T-helper 9 cell (primary cell): ENCODE data around the gene SNN.

ENCODE experiments used
- DNase-seq: peaks from one replicate; pipeline ENCODE4 v3.0.0-alpha.2; 2020

Gene SNN

DNA sequence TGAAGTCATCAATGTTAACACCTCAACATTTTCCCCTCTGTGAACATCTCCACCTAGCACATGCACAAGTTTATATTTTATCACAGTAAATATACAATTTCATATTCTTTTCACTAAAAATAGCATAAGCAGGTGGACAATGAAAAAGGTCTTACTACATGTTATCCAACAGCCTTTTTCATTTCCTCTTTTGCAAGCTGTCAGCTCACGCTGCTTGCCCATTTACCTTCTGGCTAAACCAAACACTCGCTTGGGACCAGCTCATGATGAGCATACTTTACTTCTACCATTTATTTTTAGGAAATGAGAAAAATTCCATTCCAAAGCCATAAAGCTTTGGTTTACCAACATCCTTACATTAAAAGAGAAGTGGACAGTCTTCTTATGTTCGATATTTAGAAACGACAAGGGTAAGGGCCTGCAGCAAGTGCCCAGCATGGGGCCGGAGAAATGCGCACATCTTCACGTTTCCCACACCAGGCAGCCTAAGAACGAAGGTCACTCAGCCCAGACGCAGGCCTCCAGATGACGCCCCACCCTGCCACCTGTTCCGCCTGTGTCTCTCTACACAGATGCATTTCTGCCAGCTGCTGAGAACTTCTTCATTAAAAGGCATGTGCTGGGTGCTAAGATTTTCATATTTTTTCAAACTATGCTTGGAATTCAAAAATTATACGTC is 13.9 kb downstream of the SNN start:
- no peak for DNase-seq

DNA sequence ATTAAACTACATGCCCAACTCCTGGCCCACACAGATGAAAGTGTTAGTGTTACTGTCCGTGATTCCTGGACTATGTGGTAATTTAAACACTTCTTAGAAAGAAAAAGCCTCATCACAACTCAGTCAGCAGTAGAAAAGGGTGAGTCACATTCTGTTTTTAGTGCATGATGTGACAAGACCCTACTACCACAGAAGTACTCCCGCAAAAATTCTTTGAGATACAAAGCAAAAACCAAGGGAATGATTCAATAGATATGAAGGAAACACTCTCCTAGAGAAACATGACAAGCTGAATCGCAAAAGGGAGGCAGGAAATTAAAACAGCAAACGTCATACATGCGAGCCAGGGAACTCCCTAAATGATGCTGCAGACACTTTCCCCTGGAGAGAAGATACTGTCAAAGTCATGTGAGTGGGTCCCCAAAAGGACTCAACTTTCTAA is 14.4 kb downstream of the SNN start:
- DNase-seq, result no peak

DNA sequence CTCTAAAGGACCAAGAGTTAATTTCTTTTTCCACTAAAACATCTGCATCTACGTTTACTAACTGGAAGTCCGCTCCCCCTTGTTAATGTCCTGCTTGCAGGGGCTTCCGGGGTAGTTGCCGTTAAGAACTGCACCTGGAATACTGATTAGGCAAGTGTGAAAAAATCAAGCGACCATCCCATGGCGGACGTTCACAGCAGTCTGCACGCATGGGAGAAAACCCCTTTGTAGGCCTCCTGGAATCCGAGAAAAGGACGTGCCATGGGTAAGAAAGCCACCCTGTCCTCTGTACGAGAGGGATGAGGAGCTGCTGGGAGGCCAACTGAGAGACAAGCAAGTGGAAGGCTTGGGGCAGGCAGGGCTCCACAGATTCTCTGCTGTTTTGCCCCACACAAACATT is 14.9 kb downstream of the SNN start:
- no peak for DNase-seq

DNA sequence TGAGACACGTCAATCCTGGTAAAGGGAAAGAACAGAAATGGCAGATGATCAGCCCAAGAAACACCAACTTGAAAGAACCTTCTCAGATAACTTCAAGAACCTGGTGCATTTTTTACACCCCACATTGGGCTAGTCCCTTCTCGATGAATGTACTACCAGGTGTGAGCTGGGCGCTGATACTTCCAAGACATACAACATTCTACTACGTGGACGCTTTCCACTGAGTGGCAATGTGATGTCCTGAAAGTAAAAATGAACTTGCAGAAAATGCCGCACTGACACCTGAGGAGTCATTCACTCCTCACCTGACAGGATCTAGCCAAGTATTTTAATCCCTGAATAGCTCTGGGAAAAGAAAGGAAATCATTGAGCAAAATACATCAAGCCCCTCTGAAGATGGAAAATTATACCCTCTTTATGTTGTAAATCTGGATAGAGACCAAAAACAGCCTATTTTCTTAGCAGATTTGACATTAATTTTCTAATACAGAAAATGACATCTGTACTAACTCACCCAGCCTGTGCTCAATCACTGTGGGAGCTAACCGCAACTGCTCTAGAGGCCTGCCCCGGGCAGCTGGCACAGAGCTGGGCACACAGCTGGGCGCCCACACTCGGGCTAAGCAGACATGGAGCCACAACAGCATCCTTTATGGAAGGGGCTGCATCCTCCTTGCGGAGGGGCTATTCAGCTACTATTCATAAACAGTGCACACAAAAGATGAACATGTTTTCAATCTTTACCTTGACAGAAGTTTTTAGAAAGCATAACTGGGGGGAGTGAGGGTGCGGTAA is 16.2 kb downstream of the SNN start:
- no peak for DNase-seq

DNA sequence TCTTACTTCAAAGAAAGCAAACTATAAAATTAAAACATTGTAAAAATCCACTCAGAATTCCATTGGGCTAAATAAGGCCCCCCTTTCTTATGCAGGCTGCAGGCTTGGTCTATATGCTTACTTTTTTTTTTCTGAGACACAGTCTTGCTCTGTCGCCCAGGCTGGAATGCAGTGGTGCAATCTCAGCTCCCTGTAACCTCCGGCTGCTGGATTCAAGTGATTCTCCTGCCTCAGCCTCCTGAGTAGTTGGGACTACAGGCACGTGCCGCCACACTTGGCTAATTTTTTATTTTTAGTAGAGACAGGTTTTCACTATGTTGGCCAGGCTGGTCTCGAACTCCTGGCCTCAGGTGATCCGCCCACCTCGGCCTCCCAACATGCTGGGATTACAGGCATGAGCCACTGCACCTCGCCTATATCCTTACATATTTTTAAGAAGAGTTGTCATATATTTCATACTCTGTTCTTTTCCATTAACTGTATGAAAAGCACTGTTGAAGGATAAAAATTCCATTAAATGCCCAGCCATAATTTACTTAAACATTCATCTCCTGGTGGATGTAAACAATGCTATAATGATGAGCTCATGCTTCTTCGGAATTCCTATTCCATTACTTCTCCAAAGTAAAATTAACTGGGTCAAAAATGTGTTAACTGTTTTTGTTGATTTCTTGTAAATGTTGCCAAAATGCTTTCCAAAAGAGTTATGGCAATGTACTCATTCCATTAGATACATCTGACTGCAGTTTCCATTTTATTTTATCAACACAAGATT is 17.8 kb downstream of the SNN start:
- no peak for DNase-seq

DNA sequence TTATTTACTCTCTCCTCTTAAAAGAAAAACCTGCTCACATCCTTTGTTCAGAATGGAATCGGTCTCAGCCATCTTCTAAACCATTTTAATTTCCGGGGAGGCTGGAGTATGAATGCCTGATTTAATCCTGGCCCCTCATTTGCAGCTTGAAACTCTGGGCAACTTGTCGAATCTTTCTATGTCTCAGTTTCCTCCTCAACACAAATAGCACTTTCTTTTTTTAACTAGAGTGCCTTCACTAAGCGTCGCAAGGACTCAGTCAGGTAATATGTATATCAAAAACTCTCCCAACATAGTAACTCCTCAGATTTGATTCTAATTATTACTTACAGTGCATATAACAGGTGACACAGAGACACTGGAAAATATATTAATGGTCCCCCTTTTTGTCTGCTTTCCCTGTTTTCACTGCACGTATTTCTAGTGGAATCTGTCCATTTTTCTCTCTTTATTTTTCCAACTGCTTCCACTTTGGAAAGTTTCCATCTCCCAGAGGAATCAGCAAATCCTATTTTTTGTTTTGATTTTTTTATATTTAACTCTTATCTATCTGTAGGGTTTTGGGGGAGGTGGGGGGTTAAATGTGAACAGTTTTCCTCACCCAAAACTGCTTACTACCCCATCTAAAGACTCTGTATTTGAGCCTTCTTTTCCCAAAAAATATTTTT is 18.6 kb downstream of the SNN start:
- no peak for DNase-seq

DNA sequence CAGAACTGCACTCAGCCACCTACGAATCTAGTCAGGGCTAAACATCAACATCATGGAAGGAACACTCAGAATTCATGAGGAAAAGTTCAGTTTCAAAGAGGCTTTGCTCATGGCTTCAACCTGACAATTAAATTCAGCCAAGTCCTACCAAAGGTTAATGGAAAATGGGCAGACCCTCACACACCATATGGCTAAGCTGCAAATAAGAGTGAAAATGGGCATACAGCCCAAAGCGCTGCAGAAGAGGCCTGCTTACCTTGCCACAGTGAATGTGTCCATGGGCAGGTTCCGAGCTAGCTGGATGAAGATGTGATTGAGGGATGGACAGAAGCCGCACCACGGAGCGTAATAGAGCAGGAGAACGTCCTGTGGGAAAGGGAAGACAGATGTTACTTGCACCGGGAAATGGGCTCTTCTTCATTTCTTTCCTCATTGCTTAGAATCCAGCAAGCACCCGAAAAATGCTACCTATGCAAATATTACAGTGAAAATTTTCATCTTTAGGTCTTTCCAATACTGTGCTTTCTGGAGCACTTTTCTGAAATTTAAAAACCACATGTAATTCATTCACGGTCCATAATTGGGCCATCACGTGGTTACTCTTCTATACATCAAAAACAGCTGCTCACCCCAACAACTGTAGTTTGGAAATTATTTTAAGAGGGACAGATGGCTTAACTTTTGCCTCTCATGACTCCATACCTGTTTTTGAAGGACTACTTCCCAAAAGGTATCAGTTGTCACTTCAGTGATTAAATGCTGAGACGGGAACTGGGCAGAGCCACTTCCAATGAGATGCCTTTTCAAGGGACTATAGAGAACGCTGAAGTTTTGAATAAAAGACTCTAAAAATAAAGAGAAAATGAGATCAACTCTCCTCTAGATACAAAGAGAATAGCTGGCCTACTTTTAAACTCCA is 19.6 kb downstream of the SNN start:
- no peak for DNase-seq

DNA sequence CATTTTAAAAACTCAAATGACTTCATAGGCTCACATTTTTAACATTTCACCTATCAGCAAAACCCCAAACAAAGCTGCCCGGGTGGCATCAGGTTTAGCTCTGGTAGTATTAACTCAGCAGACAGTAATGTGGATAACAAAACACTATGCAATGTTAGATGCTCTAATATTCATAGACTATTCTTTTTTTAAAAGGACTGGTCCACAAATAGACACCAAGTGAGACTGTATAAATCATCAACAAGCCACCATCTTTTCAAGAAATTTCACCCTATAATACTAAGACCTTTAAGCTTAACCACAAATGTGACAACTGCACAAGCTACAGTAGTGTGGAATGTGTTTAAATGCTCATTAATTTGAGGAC is 20.2 kb downstream of the SNN start:
- DNase-seq, result no peak

DNA sequence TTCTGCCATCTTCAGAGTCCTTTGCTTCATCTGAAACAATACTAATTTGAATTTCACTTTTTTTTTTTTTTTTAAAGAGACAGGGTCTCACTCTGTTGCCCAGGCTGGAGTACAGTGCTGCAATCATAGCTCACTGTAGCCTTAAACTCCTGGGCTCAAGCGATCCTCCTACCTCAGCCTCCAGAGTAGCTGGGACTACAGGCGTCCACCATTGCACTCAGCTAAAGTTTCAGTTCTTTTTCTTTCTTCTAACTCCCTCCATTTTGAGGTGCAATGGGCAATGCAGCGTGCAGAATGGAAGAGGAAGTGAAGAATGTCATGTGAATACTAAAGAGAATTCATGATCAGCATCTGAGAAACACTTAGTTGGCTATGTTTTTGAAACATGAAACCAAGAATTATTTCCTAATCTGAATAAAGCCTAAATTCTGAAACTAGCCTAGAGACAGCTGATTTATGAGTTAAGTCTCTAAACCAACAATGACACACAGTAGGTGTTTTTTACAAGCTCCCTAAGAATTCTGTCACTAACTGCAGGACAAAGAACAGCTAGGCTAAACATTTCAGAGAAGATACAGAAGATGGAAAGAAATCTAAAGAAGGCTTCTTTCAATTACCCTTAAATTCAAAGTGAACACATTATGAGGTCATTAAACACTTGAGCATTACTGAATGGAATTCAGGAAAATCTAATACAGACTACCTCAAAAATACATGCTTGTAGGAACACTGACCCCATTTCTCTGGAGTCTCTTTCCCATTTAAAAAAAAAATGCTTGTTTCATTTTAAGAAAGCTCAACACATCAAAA is 21.0 kb downstream of the SNN start:
- DNase-seq, result no peak

DNA sequence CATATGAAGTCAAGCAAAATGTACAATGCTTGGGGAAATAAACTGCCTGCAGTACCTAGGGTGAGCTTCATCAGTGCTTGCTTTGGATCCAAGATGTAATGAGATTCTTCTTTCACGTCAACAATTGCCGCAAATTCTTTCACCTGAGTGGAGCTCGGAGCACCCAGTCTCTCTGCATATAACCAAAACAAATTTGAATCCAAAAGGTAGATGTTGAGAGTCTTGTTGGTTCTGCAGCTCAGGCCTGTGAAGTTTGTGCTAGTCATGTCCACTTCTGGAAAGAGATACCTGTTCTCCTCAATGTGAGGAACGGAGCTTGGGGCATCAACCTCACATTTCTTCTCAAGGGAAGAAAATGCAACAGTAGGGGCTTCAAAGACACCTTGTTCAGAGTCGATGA is 23.0 kb downstream of the SNN start:
- no peak for DNase-seq

DNA sequence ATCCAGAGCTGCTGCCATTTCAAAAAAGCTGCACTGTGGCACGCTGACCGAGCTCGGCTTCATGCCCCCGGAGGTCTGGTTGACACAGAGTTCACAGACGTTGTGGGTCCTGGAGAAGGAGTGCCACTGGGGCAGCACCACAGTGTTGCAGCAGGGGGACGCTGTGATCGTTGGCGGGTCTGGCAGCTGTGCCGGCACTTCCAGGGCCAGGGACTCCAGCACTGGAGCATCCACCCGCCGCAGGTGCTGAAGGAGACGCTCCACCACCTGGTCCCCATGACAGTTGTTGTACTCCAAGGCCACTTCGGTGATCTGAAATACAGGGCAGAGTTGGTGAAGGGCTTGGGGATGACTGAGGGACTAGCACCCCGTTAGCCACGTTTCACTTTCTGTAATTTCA is 23.5 kb downstream of the SNN start:
- DNase-seq, result no peak

DNA sequence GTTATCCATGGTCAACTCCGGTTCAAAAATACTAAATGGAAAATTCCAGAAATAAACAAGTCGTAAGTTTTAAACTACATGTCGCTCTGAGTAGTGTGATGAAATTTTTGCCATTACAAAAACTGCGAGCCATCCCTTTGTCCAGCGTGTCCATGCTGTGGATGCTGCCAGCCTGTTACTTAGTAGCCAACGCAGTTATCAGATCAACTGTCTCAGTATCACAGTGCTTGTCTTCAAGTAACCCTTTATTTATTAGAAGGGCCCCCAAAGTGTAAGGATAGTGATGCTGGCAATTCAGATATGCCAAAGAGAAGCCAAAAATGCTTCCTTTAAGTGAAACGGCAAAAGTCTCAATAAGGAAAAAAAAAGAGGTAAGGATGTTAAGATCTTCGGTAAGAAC is 23.9 kb downstream of the SNN start:
- DNase-seq, result no peak

DNA sequence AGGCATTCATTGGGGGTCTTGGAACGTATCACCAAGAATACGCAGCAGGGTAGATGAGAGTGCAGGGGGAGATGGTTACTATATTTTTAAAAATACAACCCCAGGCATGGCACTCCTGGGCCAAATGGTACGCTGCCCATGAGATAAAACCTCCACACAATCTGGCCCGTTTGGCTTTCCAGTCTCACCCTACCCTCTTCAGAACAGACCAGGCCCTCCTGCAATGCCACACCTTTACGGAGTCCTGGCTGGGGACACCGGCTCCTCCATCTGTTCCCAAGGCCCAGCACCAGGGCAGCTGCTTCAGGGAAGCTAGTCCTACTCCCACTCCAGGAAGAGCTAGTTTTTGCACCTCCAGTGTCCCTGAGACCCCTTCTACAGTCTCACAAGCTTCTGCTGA is 24.4 kb downstream of the SNN start:
- DNase-seq, result no peak

DNA sequence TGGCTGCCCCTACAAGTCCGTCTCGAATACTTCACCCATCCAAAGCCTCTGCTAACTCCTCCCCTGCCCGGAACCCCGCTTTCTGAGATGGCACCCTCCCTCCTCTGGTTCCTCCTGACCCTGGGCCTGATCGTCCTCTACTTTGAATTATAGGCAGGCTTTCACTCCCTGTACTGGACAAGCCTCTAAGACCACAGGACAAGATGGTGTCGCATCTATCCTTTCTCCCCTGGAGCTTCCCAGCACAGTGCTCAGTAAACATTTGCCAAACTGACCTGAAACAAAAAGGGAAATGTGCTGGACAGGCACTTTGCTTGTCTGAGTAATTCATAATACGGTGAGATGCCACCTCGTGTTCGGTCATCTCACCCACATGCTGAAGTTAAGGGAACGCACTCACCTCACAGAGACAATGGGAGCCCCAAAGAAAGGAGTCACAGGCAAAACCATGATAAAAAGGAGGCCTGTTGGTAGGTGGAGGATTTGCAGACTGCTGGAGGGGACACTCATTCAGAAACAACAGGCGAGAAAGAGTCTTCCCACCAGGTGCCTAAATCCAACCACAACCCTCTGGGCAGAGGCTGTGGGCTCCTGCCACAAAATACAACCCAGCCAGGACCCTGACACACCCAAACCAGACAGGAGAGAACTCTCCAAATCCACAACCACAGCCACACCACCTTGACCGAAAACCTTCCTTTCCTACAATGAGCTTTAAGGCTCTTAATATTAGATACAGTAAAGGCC is 28.2 kb downstream of the SNN start:
- DNase-seq, result no peak

DNA sequence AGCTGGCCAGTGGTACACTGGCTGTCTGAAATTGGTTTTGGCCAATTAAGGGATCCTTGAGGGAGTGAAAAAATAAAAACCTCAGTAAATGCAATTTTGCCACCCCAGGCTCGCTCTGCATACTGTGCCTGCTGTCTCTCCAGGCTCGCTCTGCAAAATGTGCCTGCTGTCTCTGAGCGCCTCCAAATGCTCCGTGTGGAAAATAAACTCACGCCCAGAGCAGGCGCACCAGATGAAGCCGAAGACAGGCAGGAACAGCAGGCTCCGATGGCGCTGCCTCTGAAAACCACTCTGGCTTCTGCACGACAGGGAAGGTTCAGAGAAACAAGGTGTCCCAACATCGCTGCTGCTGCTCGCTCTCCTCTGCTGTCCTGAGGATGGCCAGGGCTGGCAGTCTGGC is 29.1 kb downstream of the SNN start:
- DNase-seq, result no peak

DNA sequence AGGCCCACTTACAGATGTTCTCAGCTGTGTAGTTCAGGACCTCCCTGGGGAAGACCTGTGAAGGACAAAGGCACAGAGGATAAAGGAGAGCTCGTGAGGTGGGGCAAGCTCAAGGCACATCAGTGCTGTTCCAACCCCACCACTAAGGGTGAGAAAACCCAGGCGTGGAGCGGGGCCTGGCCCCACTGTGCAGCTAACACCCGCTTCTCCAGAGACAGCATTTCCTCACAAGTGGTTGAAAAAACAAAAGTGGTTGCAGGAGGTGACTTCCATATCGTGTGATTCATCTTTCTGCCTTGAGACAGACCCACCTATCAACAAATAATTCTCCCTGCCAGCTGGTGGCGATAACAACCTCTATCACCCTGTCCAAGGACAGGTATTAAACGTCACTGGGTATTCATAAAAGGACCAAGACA is 30.0 kb downstream of the SNN start:
- no peak for DNase-seq

DNA sequence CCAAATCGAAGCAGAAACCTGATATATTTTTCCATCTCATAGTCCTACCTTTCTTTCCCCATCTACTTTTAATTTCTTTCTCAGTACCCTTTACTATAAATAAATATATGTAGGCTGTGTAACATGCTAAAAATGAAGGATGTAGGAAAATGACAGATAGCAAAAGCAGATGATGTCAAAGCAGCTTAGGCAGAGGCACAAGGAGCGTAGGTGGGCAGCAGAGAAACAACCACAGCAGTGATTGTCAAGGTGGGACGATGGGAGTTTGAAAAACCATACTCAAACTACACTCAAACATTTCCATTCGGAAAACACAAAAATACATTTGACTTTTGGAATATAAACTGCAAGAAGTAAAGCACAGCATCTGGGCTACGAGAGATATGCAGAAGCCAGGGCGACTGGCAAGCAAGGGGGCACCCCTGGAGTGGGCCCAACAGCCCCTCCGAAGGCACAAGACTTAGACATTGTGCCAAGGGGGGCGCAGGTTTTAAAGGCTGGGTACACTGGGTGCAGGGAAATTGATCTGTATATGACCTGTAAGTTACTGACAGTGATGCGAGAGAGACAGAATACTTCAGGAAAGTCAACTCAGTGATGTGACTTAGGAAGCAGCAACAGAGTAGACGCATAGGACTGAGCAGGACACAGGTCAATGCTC is 31.1 kb downstream of the SNN start:
- no peak for DNase-seq

DNA sequence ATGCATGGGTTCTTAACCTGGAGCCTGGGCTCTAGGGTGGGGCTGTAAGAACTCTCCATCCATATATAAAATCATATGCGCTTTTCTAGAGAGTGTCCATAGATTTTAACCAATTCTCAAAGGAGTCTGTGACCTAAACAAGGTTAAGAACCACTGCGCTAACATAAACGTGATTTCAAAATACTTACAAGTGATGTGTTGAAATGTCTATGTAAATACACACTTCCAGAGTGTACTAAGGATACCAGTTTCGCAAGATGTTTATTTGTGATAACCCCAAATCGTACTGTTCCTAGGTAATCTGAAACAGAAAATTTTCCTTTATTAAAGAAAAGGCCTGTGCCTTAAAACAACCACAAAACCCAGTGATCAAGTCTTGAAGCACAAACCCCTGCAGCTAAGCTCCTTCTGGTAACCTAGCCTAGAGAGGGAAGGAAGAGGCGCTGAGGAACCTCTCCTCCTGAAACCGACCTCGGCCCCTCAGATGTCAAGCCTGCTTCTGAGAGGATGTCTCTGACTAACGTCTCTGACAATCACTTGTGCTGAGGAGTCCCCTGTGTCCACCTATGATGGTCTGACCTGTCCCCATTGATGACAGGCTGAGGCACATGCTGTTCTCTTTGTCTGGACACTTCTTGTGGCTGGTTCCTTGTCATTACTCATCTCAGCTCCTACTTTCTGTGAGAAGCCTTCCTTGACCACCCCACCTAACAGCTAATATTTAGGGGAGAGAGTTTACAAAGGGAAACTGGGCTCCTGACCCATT is 32.2 kb downstream of the SNN start:
- no peak for DNase-seq
